H9 (cell line): ENCODE measurements around the gene MDFI. TPM values are rescaled to one million over a fixed set of nuclear protein-coding genes. Genes with fewer than 3 reads are reported as not detected.

ENCODE experiments used
- DNase-seq: peaks from one replicate; pipeline ENCODE4 v3.0.0-alpha.2; 2017
- H2AFZ ChIP-seq: one replicate; pipeline ENCODE4 v1.6.1; 2013; ENCODE audit warnings: mild to moderate bottlenecking, low read length, control low read depth, moderate library complexity
- H2AK5ac ChIP-seq: 2 replicates; pipeline ENCODE4 v1.6.1; 2013; ENCODE audit warnings: low read length, control low read depth, mixed read lengths; ENCODE audit not compliant: insufficient read length
- H2BK120ac ChIP-seq: one replicate; pipeline ENCODE4 v1.6.1; 2013; ENCODE audit warnings: low read depth, mild to moderate bottlenecking, low read length, control low read depth, inconsistent platforms; ENCODE audit not compliant: poor library complexity, severe bottlenecking
- H2BK12ac ChIP-seq: 2 replicates; pipeline ENCODE4 v1.6.1; 2013; ENCODE audit warnings: low read length, control low read depth, mixed read lengths, low read depth; ENCODE audit not compliant: insufficient read length
- H2BK15ac ChIP-seq: 2 replicates; pipeline ENCODE4 v1.6.1; 2013; ENCODE audit warnings: low read depth, low read length, control low read depth
- H2BK20ac ChIP-seq: one replicate; pipeline ENCODE4 v1.6.1; 2013; ENCODE audit warnings: low read depth, mild to moderate bottlenecking, low read length, control low read depth, inconsistent platforms; ENCODE audit not compliant: poor library complexity, severe bottlenecking
- H2BK5ac ChIP-seq: 2 replicates; pipeline ENCODE4 v1.6.1; 2013; ENCODE audit warnings: low read length, control low read depth, mixed read lengths; ENCODE audit not compliant: insufficient read length
- H3K14ac ChIP-seq: 2 replicates; pipeline ENCODE4 v1.6.1; 2013; ENCODE audit warnings: low read length, control low read depth; ENCODE audit not compliant: insufficient read depth
- H3K18ac ChIP-seq: 2 replicates; pipeline ENCODE4 v1.6.1; 2013; ENCODE audit warnings: low read depth, mild to moderate bottlenecking, mixed read lengths, low read length, control low read depth; ENCODE audit not compliant: insufficient read length
- H3K23ac ChIP-seq: 2 replicates; pipeline ENCODE4 v1.6.1; 2013; ENCODE audit warnings: low read length, control low read depth, mixed read lengths, low read depth; ENCODE audit not compliant: insufficient read length
- H3K23me2 ChIP-seq: 2 replicates; pipeline ENCODE4 v1.6.1; 2013; ENCODE audit warnings: low read depth, mild to moderate bottlenecking, mixed read lengths, low read length, control low read depth; ENCODE audit not compliant: insufficient read length, poor library complexity, severe bottlenecking
- H3K27ac ChIP-seq: 2 replicates; pipeline ENCODE4 v1.5.1; 2013; ENCODE audit warnings: low read length, control low read depth, mixed read lengths, low read depth; ENCODE audit not compliant: insufficient read length
- H3K27me3 ChIP-seq: 2 replicates; pipeline ENCODE4 v1.6.1; 2013; ENCODE audit warnings: low read length, control low read depth, inconsistent platforms; ENCODE audit not compliant: insufficient read depth
- H3K4ac ChIP-seq: 2 replicates; pipeline ENCODE4 v1.6.1; 2013; ENCODE audit warnings: low read depth, mild to moderate bottlenecking, control low read depth, inconsistent platforms, low read length, moderate library complexity
- H3K4me1 ChIP-seq: 2 replicates; pipeline ENCODE4 v1.6.1; 2013; ENCODE audit warnings: low read length, control low read depth, inconsistent platforms; ENCODE audit not compliant: insufficient read depth
- H3K4me2 ChIP-seq: 2 replicates; pipeline ENCODE4 v1.6.1; 2013; ENCODE audit warnings: low read length, control low read depth, mixed read lengths; ENCODE audit not compliant: insufficient read length, insufficient read depth
- H3K56ac ChIP-seq: 2 replicates; pipeline ENCODE4 v1.6.1; 2013; ENCODE audit warnings: low read depth, mild to moderate bottlenecking, mixed read lengths, low read length, control low read depth; ENCODE audit not compliant: insufficient read length
- H3K79me1 ChIP-seq: 2 replicates; pipeline ENCODE4 v1.6.1; 2013; ENCODE audit warnings: low read depth, mild to moderate bottlenecking, moderate library complexity, low read length, control low read depth, inconsistent platforms; ENCODE audit not compliant: insufficient read depth, poor library complexity, severe bottlenecking
- H3K79me2 ChIP-seq: 2 replicates; pipeline ENCODE4 v1.6.1; 2013; ENCODE audit warnings: low read length, control low read depth, inconsistent platforms; ENCODE audit not compliant: insufficient read depth
- H3K9ac ChIP-seq: 2 replicates; pipeline ENCODE4 v1.6.1; 2013; ENCODE audit warnings: low read length, control low read depth, mixed read lengths; ENCODE audit not compliant: insufficient read length; ENCODE audit errors: extremely low read depth
- H3K9me3 ChIP-seq: one replicate; pipeline ENCODE4 v1.6.1; 2013; ENCODE audit warnings: low read depth, low read length, inconsistent platforms; ENCODE audit not compliant: control insufficient read depth
- H3T11ph ChIP-seq: one replicate; pipeline ENCODE4 v1.6.1; 2013; ENCODE audit warnings: mild to moderate bottlenecking, low read length, control low read depth, inconsistent platforms
- H4K20me1 ChIP-seq: one replicate; pipeline ENCODE4 v1.6.1; 2013; ENCODE audit not compliant: control insufficient read depth, insufficient read length, insufficient read depth
- H4K5ac ChIP-seq: 2 replicates; pipeline ENCODE4 v1.6.1; 2013; ENCODE audit warnings: low read depth, mild to moderate bottlenecking, mixed read lengths, low read length, control low read depth; ENCODE audit not compliant: insufficient read length
- H4K8ac ChIP-seq: replicated peaks from 2 replicates; pipeline ENCODE4 v1.6.1; 2013; ENCODE audit warnings: low read length, control low read depth, mixed read lengths, low read depth; ENCODE audit not compliant: insufficient read length
- H4K91ac ChIP-seq: 2 replicates; pipeline ENCODE4 v1.6.1; 2013; ENCODE audit warnings: low read depth, mild to moderate bottlenecking, moderate library complexity, mixed read lengths, low read length, control low read depth; ENCODE audit not compliant: insufficient read length
- H3K27ac Mint-ChIP-seq, 3 experiments: 2 replicates in 2 of 3; 3 replicates in 1 of 3; pipeline ENCODE4 v1.8.0; 2020 to 2021; ENCODE audit warnings: mixed read lengths in 3 of 3, mild to moderate bottlenecking in 1 of 3, moderate library complexity in 1 of 3
- H3K27me3 Mint-ChIP-seq: 2 replicates; pipeline ENCODE4 v1.8.0; 2021; ENCODE audit warnings: low read depth, mild to moderate bottlenecking, moderate library complexity, mixed read lengths
- H3K36me3 Mint-ChIP-seq, 3 experiments: 2 replicates in 2 of 3; 3 replicates in 1 of 3; pipeline ENCODE4 v1.8.0; 2020 to 2021; ENCODE audit warnings: low read depth in 3 of 3, mixed read lengths in 3 of 3; ENCODE audit not compliant: insufficient read depth in 1 of 3
- H3K4me1 Mint-ChIP-seq, 2 experiments: 2 replicates each; pipeline ENCODE4 v1.8.0; 2020; ENCODE audit warnings: mixed read lengths in 2 of 2
- H3K4me3 Mint-ChIP-seq, 2 experiments: 2 replicates in 1 of 2; 3 replicates in 1 of 2; pipeline ENCODE4 v1.8.0; 2020 to 2021; ENCODE audit warnings: mild to moderate bottlenecking in 2 of 2, mixed read lengths in 2 of 2, moderate library complexity in 1 of 2
- H3K9me3 Mint-ChIP-seq, 2 experiments: 2 replicates in 1 of 2; 3 replicates in 1 of 2; pipeline ENCODE4 v1.8.0; 2020; ENCODE audit warnings: mild to moderate bottlenecking in 2 of 2, mixed read lengths in 2 of 2, moderate library complexity in 1 of 2
- CTCF ChIP-seq: fragments of 200-600 bp; sonication (generic); conservative IDR thresholded peaks from 3 replicates; pipeline ENCODE4 v1.8.0; 2021; ENCODE audit warnings: antibody characterized with exemption, mild to moderate bottlenecking
- WGBS: extraction: QIAGEN DNeasy Blood & Tissue Kit; methylation state at CpG from one replicate; pipeline ENCODE4 v1.1.7; 2013; ENCODE audit warnings: missing lambda C conversion rate, low lambda C conversion rate, mixed read lengths; ENCODE audit not compliant: insufficient read length; ENCODE audit errors: extremely low coverage; 5-methylcytosine and 5-hydroxymethylcytosine counted together
- total RNA-seq: library from RNA; stranded (reverse); gene quantifications from 2 replicates; pipeline ENCODE4 v1.2.1, GENCODE V29; 2021

The MDFI gene
- total RNA-seq, 1 experiment from 2014 or later: 45.0 TPM

- Histone ChIP-seq H3K56ac (no peak overlapping the region), H2BK120ac (no peak overlapping the region), H3K79me1 (no peaks in the 10 kb centered on the region), H3K4ac (no peak overlapping the region), H3T11ph (no peak overlapping the region), H3K4me1 (peaks cover 2% of the 10 kb centered on the region; the same call in 1 of the 2 replicates), H3K4me2 (no peak overlapping the region), H2BK20ac (no peak overlapping the region), H3K18ac (no peak overlapping the region), H3K27me3 (no peaks in the 10 kb centered on the region), H2BK5ac (no peak overlapping the region), H3K27ac (no peak overlapping the region), H3K23ac (no peak overlapping the region), H4K8ac (no peak overlapping the region), H4K20me1 (peaks cover 3% of the 10 kb centered on the region), H3K23me2 (peaks cover 3% of the 10 kb centered on the region), H3K9ac (no peak overlapping the region), H4K5ac (no peak overlapping the region), H3K9me3 (no peaks in the 10 kb centered on the region), H3K14ac (no peak overlapping the region), H2BK12ac (no peak overlapping the region), H3K79me2 (no peaks in the 10 kb centered on the region), H2AK5ac (no peak overlapping the region), H2AFZ (no peak overlapping the region), H2BK15ac (no peak overlapping the region), H4K91ac (no peak overlapping the region)
- no peak for TF ChIP-seq CTCF
- Mint-ChIP-seq H3K4me1 (peaks cover 19 to 45% of the 10 kb centered on the region in 2 experiments), H3K27ac (0 out of 7 replicates have a peak overlapping the region, but pooled peaks of 1 of the 3 experiments have one; percentile 33), H3K36me3 (peaks cover 0 to 12% (median 0%) of the 10 kb centered on the region in 3 experiments; a peak in 1 of 7 replicates), H3K27me3 (peaks cover 7% of the 10 kb centered on the region), H3K4me3 (peak overlapping the region in 1 of 2 experiments; percentile 7; a peak in 1 of 5 replicates), H3K9me3 (no peaks in the 10 kb centered on the region; a peak in 1 of 5 replicates)
- no peak for DNase-seq
- whole genome bisulfite sequencing: no CpG with 5 or more reads among the region's 22 CpGs
These were observed 37.6 kb upstream of the MDFI start for GRCh38 chr6:41600499-41601247.
